ENCODE results near the gene PLCD1.
"Not testable (repeated sequence)": the region's sequence is repeated elsewhere in the genome, so short reads cannot be mapped to it uniquely, and the experiment has no call there.

PLCD1 gene

DNA sequence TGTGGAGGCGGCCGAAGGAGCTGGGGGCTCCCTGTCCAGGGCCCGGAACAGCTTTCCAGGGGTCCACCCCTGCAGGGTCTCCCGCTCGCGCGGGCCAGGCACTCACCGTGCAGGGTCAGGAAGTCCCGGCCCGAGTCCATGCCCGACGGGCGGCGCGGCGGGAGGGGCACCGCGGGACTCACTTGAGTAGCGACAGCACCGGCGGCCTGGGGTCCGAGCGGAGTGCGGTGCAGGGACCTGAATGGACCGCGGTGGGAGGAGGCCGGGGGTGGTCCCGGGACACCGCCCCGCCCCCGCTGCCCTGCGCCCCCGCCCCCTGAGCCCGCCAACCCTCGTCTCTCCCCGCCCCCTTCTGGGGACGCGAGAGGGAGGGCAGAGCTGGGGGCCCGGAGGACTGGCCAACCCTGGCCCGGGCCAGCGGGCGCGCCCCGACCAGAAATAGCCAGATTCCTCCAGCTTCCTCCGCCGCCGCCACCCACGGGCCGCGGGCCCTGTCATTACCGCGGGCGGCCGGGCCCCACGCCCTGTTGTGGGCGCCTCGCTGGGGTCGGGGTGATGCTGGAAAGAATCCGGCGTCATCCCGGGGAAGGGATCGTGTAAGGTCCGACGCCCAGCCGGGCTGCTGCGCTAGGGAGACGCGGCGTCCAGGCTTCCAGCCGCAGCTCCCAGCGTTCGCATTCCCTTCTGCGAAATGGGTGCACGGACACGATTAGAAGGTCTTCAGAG, at the start of gene PLCD1:
TSS of gene PLCD1 (minus strand) at position 243 of the 726 bp plus-strand sequence. CDS start at position 140, 103 bp downstream.
- DNase-seq (ENCODE audit: low spot score): peak; percentile 71

DNA sequence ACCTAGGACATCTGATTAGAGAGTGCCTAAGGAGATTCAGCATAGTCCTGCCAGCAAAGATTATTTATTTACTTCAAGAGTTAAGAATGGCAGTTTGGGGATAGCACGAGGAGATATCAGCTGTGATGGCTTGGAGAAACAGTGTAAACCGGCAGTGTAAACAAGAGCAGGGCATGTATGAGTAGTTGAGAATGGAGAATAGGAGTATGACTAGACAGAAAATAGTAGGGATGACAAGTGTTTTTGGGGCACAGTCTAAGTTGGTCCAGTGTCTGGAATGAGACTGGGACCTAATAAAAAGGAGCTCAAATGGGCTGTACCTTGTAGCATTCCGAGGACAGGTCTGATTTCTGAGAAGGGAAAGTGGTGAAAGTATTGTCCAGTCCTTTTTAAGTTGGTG, 47.6 kb upstream of the PLCD1 start:
- DNase-seq (ENCODE audit: low spot score): not testable (repeated sequence)

- DNase-seq (ENCODE audit: low spot score): no peak
Observed at GRCh38 chr3:38070013-38070412, 40.6 kb upstream of the PLCD1 start.

- DNase-seq (ENCODE audit: low spot score): no peak
Observed at GRCh38 chr3:38067508-38068233, 38.2 kb upstream of the PLCD1 start.

DNA sequence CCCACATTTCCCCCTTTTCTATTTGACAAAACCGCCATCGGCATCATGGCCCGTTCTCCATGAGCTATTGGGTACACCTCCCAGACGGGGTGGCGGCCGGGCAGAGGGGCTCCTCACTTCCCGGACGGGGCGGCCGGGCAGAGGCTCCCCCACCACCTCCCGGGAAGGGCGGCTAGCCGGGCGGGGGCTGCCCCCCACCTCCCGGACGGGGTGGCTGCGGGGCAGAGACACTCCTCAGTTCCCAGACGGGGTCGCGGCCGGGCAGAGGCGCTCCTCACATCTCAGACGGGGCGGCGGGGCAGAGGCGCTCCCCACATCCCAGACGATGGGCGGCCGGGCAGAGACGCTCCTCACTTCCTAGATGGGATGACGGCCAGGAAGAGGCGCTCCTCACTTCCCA, 35.0 kb upstream of the PLCD1 start:
- not testable (repeated sequence) for DNase-seq (ENCODE audit: low spot score)

DNA sequence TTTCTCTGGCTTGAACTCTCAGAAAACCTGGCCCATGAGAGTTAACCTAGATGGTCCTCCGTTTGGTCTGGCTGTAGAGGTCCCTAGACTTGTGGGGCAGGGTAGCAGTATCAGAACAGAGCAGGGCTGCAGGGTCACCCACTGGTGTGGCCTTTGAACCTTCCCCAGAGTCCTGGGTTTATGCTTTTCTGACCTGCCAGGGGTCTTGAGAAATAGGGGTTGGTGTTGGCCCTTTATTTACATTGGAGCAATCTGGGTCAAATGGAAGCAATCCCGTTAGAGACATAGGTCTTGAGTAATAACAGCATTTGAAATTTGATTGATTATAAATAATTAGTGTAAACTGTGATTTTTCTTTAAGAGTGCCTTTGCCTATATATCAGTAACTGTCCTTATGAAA, 33.4 kb upstream of the PLCD1 start:
- no peak for DNase-seq (ENCODE audit: low spot score)

- no peak for DNase-seq (ENCODE audit: low spot score)
Observed at GRCh38 chr3:38059591-38059990, 30.1 kb upstream of the PLCD1 start.

DNA sequence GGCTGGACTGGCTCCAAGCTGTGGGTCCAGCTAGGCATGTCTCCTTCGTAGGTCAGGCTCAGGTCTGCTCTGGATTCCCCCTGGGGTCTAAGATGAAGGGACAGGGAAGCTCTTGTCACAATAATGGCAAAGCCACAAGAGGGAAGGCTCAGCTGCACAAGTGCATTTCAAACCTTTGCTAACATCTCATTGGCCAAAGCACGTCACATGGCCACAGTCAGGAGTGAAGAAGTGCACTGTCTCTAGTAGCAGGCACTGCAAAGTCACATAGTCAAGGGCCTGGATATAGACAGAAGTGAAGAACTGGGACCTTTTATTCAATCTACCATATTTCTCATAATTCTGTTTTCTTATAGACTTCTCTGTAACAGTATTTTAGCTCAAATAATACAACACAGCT, 29.7 kb upstream of the PLCD1 start:
- DNase-seq (ENCODE audit: low spot score): no peak

- no peak for DNase-seq (ENCODE audit: low spot score)
Observed at GRCh38 chr3:38054499-38055001, 25.1 kb upstream of the PLCD1 start.

- not testable (repeated sequence) for DNase-seq (ENCODE audit: low spot score)
Observed at GRCh38 chr3:38053813-38054498, 24.5 kb upstream of the PLCD1 start.

DNA sequence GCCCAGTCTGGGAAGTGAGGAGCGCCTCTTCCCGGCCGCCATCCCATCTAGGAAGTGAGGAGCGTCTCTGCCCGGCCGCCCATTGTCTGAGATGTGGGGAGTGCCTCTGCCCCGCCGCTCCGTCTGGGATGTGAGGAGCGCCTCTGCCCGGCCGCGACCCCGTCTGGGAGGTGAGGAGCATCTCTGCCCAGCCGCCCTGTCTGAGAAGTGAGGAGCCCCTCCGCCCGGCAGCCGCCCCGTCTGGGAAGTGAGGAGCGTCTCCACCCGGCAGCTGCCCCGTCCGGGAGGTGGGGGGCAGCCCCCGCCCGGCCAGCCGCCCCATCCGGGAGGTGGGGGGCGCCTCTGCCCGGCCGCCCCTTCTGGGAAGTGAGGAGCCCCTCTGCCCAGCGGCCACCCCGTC, 23.8 kb upstream of the PLCD1 start:
- DNase-seq (ENCODE audit: low spot score): not testable (repeated sequence)

- DNase-seq (ENCODE audit: low spot score): no peak
Observed at GRCh38 chr3:38051131-38051530, 21.7 kb upstream of the PLCD1 start.

DNA sequence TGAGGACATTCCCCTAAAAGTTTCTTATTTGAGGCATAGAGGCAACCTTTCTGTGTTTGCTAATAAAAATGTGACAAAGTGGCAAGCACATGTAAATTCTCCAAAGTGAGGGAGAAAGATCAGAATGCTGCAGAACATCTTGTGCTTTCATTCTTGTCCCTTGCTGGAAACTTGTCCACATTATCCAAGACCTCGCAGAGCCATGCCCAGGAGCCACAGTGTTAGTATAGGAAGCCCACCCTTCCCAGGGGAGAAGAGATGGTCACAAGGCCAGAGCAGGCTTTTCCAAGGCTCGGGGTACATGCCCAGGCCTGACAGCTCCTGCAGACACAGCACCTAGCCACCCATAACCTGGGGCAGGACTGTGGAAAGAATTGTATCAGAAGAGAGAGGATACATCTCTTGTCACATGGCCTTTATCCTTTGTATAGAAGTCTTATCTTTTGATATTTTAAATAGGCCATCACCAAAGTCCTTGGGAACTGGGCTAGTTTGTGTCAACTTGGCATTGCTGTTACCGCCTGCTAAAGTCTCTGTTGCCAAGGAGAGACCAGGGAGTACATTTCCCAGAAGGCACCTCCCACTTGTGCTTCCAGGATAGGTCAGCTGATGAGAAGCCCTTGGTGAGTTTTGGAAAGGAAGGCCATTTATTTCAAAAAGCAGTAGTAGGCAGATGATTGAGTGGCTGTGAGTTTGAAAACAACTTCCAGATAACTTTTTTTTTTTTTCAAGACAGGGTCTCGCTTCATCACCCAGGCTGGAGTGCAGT, 20.1 kb upstream of the PLCD1 start:
- no peak for DNase-seq (ENCODE audit: low spot score)

DNA sequence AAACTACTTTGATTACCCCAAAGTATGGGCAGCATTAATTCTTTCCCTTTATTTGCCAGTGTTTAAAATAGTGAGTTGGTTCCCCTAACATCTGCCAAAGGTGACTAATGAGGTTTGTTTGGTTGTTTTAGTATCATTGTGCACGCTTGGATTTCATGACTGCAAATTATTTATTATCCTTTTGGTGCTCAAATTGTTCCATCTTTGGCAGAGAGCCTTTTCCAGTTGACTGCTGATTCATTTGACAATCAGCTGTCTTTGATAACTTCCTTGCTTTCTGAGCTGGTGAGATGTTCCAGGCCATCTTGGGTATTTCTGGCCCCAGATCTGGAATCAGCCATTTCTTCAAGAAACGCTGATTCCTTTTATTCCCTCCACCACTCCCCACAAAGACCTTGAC, 18.5 kb upstream of the PLCD1 start:
- no peak for DNase-seq (ENCODE audit: low spot score)

DNA sequence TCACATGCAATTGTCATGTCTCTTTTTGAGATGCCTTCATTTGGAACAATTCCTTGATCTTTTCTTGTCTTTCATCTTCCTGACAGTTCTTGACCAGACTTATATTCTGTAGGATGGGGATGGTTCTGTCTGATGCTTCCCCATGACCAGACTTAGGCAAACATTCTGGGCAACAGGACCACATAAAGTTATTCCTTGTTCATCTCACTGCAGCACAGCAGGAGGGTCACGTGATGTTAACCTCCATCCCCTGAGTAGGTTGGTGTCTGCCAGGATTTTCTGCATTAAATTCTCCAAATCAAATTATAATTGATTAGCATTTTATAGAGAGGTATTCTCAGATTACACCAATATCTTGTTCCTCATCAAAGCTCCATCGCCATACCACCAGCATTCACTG, 17.4 kb upstream of the PLCD1 start:
- no peak for DNase-seq (ENCODE audit: low spot score)

DNA sequence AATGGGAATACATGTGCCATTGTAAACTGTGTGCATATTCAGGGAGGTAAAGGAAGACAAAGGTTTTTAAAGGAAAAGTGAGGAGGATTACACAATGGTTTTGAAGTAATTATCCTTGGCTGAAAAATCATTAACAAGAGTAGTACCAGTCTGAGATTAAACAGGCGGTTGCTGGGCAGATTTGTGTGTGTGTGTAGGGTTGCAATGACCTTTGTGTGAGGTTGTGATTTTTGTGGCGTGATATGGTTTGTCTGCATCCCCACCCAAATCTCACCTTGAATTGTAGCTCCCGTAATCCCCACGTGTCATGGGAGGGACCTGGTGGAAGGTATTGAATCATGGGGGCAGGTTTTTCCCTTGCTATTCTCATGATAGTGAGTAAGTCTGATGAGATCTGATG, 16.6 kb upstream of the PLCD1 start:
- no peak for DNase-seq (ENCODE audit: low spot score)

DNA sequence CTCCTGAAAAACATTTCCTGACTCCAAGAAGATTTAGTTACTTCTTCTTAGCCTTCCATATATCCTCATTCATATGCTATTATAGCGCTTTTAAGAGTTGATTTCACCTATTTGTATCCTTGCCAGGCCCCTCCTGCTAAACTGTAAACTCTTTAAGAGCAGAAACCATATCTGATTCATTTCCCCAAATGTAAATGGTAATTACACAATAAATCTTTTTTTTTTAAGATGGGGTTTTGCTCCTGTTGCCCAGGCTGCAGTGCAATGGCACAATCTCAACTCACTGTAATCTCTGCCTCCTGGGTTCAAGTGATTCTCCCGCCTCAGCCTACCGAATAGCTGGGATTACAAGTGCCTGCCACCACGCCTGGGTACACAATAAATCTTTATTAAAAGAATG, 14.0 kb upstream of the PLCD1 start:
- no peak for DNase-seq (ENCODE audit: low spot score)

- no peak for DNase-seq (ENCODE audit: low spot score)
Observed at GRCh38 chr3:38040401-38040800, 11.0 kb upstream of the PLCD1 start.

DNA sequence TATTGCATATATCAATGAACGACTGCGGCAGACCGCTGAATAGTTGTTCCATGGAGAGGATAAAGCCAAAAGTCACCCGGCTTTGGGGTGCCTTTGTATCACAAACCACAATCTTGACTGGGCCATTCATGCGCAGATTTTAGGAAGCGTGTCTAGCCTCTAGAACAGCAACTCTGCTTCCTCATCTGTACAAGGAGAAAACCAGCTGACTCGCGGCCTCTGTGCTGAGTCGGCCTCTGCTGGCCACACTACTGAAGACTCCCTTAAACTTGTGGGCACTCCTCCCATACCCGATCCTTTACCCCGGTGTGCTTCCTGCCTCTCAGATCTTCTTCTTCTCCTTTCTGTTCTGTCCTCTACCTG, 10.4 kb upstream of the PLCD1 start:
- peak; percentile 83 for DNase-seq (ENCODE audit: low spot score)

GRCh38 chr3:38039101-38039898, 9.9 kb upstream of the PLCD1 start, which contains the start of gene DLEC1:
Gene DLEC1, plus strand, starts transcription at chr3:38039208. Its CDS starts 18 bp downstream, at chr3:38039226.
- DNase-seq (ENCODE audit: low spot score): peak; percentile 61

GRCh38 chr3:38038447-38038911, 9.0 kb upstream of the PLCD1 start:
- DNase-seq (ENCODE audit: low spot score): no peak

Measured in Ammon's horn (tissue), 1 donor.